ENCODE results near the gene BOK. TPM values are rescaled to one million over a fixed set of nuclear protein-coding genes. Genes with fewer than 3 reads are reported as not detected.

BOK gene
- total and polyA plus RNA-seq, 10 of the 15 experiments (the other 5 are each of a cell fraction or from before 2014, with no cell fraction given), result 0.04 to 0.15 (median 0.12) TPM; not detected in 7

- in situ Hi-C loops (cut with MboI) (no loop called here), intact Hi-C loops (cut with micrococcal nuclease; ENCODE audit: unreplicated experiment) (no loop called here)
- peak overlapping the region; percentile 67; the same call in 1 of the 2 replicates for H3K4me3 ChIP-seq
- CTCF ChIA-PET, result no interaction called here
- H3K9ac ChIP-seq (ENCODE audit: control insufficient read depth, insufficient read depth, low read length), result no peak overlapping the region; the same call in 1 of the 2 replicates
- H3K27ac ChIP-seq (ENCODE audit: control insufficient read depth, insufficient read depth), result no peak overlapping the region
- H2AFZ ChIP-seq (ENCODE audit: control insufficient read depth, low read depth, low read length), result peak overlapping the region; percentile 65
- TF ChIP-seq BMI1 (IDR thresholded peaks at IDR 0.05; ENCODE audit: borderline replicate concordance), result no peak
- TF ChIP-seq MEF2A (IDR thresholded peaks at IDR 0.05; ENCODE audit: insufficient read depth, low read depth, low read length), result no peak
- no peak for TF ChIP-seq RAD21 (IDR thresholded peaks at IDR 0.05; ENCODE audit: insufficient read depth, low read depth, low read length)
- TF ChIP-seq KAT2A (conservative IDR thresholded peaks at IDR 0.05; ENCODE audit: control insufficient read depth, low read depth, low read length), result no peak
- no peak for TF ChIP-seq PAX5 (IDR thresholded peaks at IDR 0.05; ENCODE audit: borderline replicate concordance, low read depth, low read length)
- TF ChIP-seq PBX3 (IDR thresholded peaks at IDR 0.05; ENCODE audit: insufficient replicate concordance, low read depth, low read length), result no peak
- TF ChIP-seq RUNX3 (IDR thresholded peaks at IDR 0.05; ENCODE audit: low read length), result no peak
- no peak for TF ChIP-seq MTA3 (IDR thresholded peaks at IDR 0.05; ENCODE audit: borderline replicate concordance, low read length)
- TF ChIP-seq TBL1XR1 (IDR thresholded peaks at IDR 0.05; ENCODE audit: low read depth, low read length), result no peak
- TF ChIP-seq BCL11A (IDR thresholded peaks at IDR 0.05; ENCODE audit: low read depth, low read length), result no peak
- H4K20me1 ChIP-seq (ENCODE audit: control insufficient read depth, insufficient read depth), result no peaks in the 10 kb centered on the region
- 19% methylated on average over 71 of the region's 78 CpGs for WGBS (ENCODE audit: insufficient coverage, insufficient replicate concordance, low lambda C conversion rate, missing lambda C conversion rate)
- H3K4me2 ChIP-seq (ENCODE audit: control insufficient read depth, insufficient read depth), result peak overlapping the region; percentile 97
- ATAC-seq (peak; percentile 56), DNase-seq (ENCODE audit: low read depth, low spot score) (no peak), FAIRE-seq (no peak)
- no peaks in the 10 kb centered on the region for H3K36me3 ChIP-seq (ENCODE audit: control insufficient read depth in 2 of 2, insufficient read depth in 2 of 2, low read length in 1 of 2)
- RAD21 ChIA-PET (ENCODE audit: unreplicated experiment), result no interaction called here
- H3K27me3 ChIP-seq (replicated peaks in 1 of 2; ENCODE audit: control insufficient read depth in 2 of 2, insufficient read depth in 2 of 2, low read length in 1 of 2), result no peaks in the 10 kb centered on the region; a peak in 2 of 4 replicates
- SMC1A ChIA-PET (ENCODE audit: uncharacterized antibody, unreplicated experiment), result no interaction called here
- H3K4me1 ChIP-seq (ENCODE audit: control insufficient read depth, insufficient read depth, low read length), result no peaks in the 10 kb centered on the region
- BruUV-seq (replicated peaks), result no TSS peak
- H3K9me3 ChIP-seq (replicated peaks; ENCODE audit: control insufficient read depth, insufficient read depth, low read length), result no peaks in the 10 kb centered on the region; the same call in 2 of the 3 replicates
- H3K79me2 ChIP-seq (ENCODE audit: control insufficient read depth, insufficient read depth, low read length), result no peaks in the 10 kb centered on the region
- POLR2A ChIA-PET, result no interaction called here
Measured at GRCh38 chr2:241559323-241560161, 997 bp downstream of the BOK start.

Measured in GM12878 (cell line).